Body of pancreas (tissue), 4 donors: ENCODE results near the gene ZSCAN22. TPM values are rescaled to one million over a fixed set of nuclear protein-coding genes. Genes with fewer than 3 reads are reported as not detected.

Source experiments
- ATAC-seq: fragments of 150-250 bp; one replicate; pipeline ENCODE4 v1.9.1; 2016
- DNase-seq, 4 donors: peaks; one replicate each; pipeline ENCODE4 v3.0.0-alpha.2; 2019
- H3K27ac ChIP-seq, 4 donors: fragments of 200-600 bp; sonication (generic); 1 replicate in 3 of 4; 2 replicates in 1 of 4; pipeline versions ENCODE4 v1.5.1 to v1.6.1; 2016 to 2019; ENCODE audit warnings: mild to moderate bottlenecking in 1 of 4, mixed read lengths in 1 of 4, moderate library complexity in 1 of 4
- H3K27me3 ChIP-seq, 2 donors: fragments of 200-600 bp; sonication (generic); one replicate each; pipeline ENCODE4 v1.6.0; 2016; ENCODE audit warnings: mild to moderate bottlenecking in 1 of 2
- H3K36me3 ChIP-seq, 2 donors: fragments of 200-600 bp; sonication (generic); replicated peaks in 1 of 2; 2 replicates each; pipeline ENCODE4 v1.5.1; 2016; ENCODE audit warnings: low read depth in 2 of 2; ENCODE audit not compliant: insufficient read depth in 1 of 2
- H3K4me1 ChIP-seq: fragments of 200-600 bp; sonication (generic); one replicate; pipeline ENCODE4 v1.6.0; 2016
- H3K4me3 ChIP-seq, 2 donors: fragments of 200-600 bp; sonication (generic); 1 replicate in 1 of 2; 2 replicates in 1 of 2; pipeline ENCODE4 v1.5.1; 2016 to 2019
- H3K9me3 ChIP-seq, 3 donors: fragments of 200-600 bp; sonication (generic); 1 replicate in 2 of 3; 2 replicates in 1 of 3; pipeline ENCODE4 v1.5.1; 2016
- POLR2A ChIP-seq, 3 donors: fragments of 450-650 bp; IDR thresholded peaks; one replicate each; pipeline ENCODE4 v1.6.1; 2016; ENCODE audit warnings: antibody characterized with exemption in 3 of 3, mild to moderate bottlenecking in 2 of 3
- WGBS, 2 donors: methylation state at CpG; one replicate each; pipeline ENCODE4 v1.1.5; 2017; 5-methylcytosine and 5-hydroxymethylcytosine counted together
- intact Hi-C: fragments of 100-400 bp; cut with DNase I; formaldehyde crosslinking; loops from one replicate; pipeline ENCODE4 v1.15.1; 2023
- total RNA-seq, 2 donors: library from RNA; depleted of rRNA; stranded (reverse); fragments of >200 nt; gene quantifications; one replicate each; pipeline ENCODE4 v1.1.0, GENCODE V29; 2016
- TF ChIP-seq, protein P1 (sequence below), 7 experiments: fragments of 450-650 bp in 4 of 7; fragments of 200-600 bp in 3 of 7; sonication (generic) in 3 of 7; IDR thresholded peaks; one replicate each; pipeline ENCODE4 v1.5.1; 2016 to 2019; ENCODE audit warnings: antibody characterized with exemption in 7 of 7

ZSCAN22 gene
- total RNA-seq, 2 donors from 2014 or later = 0.99 to 3.1 TPM

- 56 to 62% methylated on average over 15 to 26 of the region's 26 CpGs for WGBS, 2 donors
- no peaks in the 10 kb centered on the region for H3K27me3 ChIP-seq
- no peak for TF ChIP-seq POLR2A (IDR thresholded peaks at IDR 0.05)
- TF ChIP-seq, protein P1, sequence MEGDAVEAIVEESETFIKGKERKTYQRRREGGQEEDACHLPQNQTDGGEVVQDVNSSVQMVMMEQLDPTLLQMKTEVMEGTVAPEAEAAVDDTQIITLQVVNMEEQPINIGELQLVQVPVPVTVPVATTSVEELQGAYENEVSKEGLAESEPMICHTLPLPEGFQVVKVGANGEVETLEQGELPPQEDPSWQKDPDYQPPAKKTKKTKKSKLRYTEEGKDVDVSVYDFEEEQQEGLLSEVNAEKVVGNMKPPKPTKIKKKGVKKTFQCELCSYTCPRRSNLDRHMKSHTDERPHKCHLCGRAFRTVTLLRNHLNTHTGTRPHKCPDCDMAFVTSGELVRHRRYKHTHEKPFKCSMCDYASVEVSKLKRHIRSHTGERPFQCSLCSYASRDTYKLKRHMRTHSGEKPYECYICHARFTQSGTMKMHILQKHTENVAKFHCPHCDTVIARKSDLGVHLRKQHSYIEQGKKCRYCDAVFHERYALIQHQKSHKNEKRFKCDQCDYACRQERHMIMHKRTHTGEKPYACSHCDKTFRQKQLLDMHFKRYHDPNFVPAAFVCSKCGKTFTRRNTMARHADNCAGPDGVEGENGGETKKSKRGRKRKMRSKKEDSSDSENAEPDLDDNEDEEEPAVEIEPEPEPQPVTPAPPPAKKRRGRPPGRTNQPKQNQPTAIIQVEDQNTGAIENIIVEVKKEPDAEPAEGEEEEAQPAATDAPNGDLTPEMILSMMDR (IDR thresholded peaks at IDR 0.05) = no peak
These were observed 26.2 kb downstream of the ZSCAN22 start, which contains the start of gene A1BG for GRCh38 chr19:58352760-58353671. A1BG (minus strand) TSS chr19:58353492; CDS start chr19:58353437, 55 bp downstream.

GRCh38 chr19:58353717-58354477, 27.1 kb downstream of the ZSCAN22 start:
- Histone ChIP-seq H3K27ac (no peak overlapping the region), H3K9me3 (no peaks in the 10 kb centered on the region), H3K4me1 (peaks cover 14% of the 10 kb centered on the region), H3K27me3 (no peaks in the 10 kb centered on the region), H3K36me3 (no peaks in the 10 kb centered on the region), H3K4me3 (no peak overlapping the region)
- WGBS, 2 donors = 74 to 89% methylated on average over 11 to 15 of the region's 15 CpGs
- no peak for ATAC-seq
- TF ChIP-seq, protein P1 (IDR thresholded peaks at IDR 0.05) = no peak
- TF ChIP-seq POLR2A (IDR thresholded peaks at IDR 0.05) = no peak
- intact Hi-C loops = no loop called here
- DNase-seq = no peak

More at GRCh38 chr19:58352760-58353671, 26.2 kb downstream of the ZSCAN22 start, which contains the start of gene A1BG:
- no peaks in the 10 kb centered on the region for H3K36me3 ChIP-seq
- intact Hi-C loops = no loop called here
- H3K9me3 ChIP-seq = no peaks in the 10 kb centered on the region
- no peak for ATAC-seq
- H3K4me1 ChIP-seq = peaks cover 14% of the 10 kb centered on the region
- no peak within 1 kb of the TSS for H3K4me3 ChIP-seq
- H3K27ac ChIP-seq = no peak within 1 kb of the TSS
- no peak for DNase-seq

DNA sequence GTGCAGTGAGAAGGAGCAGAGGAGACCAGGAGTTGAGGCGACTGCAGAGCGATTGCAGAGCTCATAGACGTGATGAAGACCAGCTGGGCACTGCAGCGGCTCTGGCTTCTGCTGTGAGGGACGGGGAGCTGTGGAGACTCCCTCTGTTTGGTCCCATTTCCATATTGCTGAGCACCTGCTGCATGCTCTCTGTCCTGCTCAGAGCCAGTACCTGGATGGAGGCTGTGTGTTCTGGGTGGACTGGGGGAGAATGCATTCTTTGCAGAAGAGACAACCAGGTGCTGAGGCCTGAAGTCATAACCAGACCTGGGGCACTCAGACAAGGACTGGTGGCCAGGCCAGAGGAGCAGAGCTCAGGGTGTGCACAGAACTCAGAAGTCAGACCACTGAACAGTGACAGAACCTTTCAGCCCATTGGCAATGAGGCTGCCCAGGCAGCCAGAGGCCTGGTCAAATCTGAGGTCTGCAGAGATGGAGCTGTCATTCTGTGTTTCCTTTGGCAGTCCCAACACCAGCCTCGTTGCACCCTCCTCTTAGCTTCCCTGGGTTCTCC, 27.8 kb downstream of the ZSCAN22 start:
- ATAC-seq (no peak), DNase-seq (no peak)
- peaks cover 14% of the 10 kb centered on the region for H3K4me1 ChIP-seq
- no peaks in the 10 kb centered on the region for H3K9me3 ChIP-seq
- H3K4me3 ChIP-seq = no peak overlapping the region
- no peaks in the 10 kb centered on the region for H3K36me3 ChIP-seq
- H3K27ac ChIP-seq = no peak overlapping the region
- intact Hi-C loops = no loop called here
- H3K27me3 ChIP-seq = no peaks in the 10 kb centered on the region
- TF ChIP-seq POLR2A (IDR thresholded peaks at IDR 0.05) = no peak
- TF ChIP-seq, protein P1 (IDR thresholded peaks at IDR 0.05) = no peak
- 72 to 77% methylated on average over 5 to 6 of the region's 6 CpGs for WGBS, 2 donors

GRCh38 chr19:58355215-58355796, 28.5 kb downstream of the ZSCAN22 start:
- Histone ChIP-seq H3K36me3 (no peaks in the 10 kb centered on the region), H3K4me1 (peaks cover 6% of the 10 kb centered on the region), H3K27ac (no peak overlapping the region), H3K27me3 (no peaks in the 10 kb centered on the region), H3K4me3 (no peak overlapping the region), H3K9me3 (no peaks in the 10 kb centered on the region)
- TF ChIP-seq POLR2A (IDR thresholded peaks at IDR 0.05) = no peak
- TF ChIP-seq, protein P1 (IDR thresholded peaks at IDR 0.05) = no peak
- WGBS, 2 donors = 83 to 85% methylated on average over 10 of the region's 10 CpGs
- intact Hi-C loops = no loop called here
- DNase-seq (no peak), ATAC-seq (no peak)
